ENCODE data around the gene NUFIP1. TPM values are rescaled to one million over a fixed set of nuclear protein-coding genes. Genes with fewer than 3 reads are reported as not detected.
A peak's percentile ranks its signal among the peaks of the same experiment; 100 is the strongest.

Gene NUFIP1
- total RNA-seq (2021) (6.7 and 7.3 TPM in 2 replicates), Bru-seq, nascent RNA (percentile 82 among the genes with signal in this experiment), BruChase-seq, experiment 1, labeled RNA remaining after a 2-hour chase (percentile 63 among the genes with signal in this experiment), BruChase-seq, experiment 2, labeled RNA remaining after a 6-hour chase (percentile 59 among the genes with signal in this experiment)
- long read RNA-seq, transcript NUFIP1-201 (10 exons, 3,492 nt): major isoform, 16 of 20 reads
- long read RNA-seq, partial matches to known transcripts: 1 of 20 reads
- long read RNA-seq, other reads (novel, unspliced or antisense): 3 of 20 reads

GRCh38 chr13:44989071-44989889 lies at the start of gene NUFIP1, which contains the start of gene GPALPP1:
Gene NUFIP1, minus strand, starts transcription at chr13:44989471. Its CDS starts 35 bp downstream, at chr13:44989436.
Gene GPALPP1, plus strand, starts transcription at chr13:44989538. Its CDS starts 117 bp downstream, at chr13:44989655.
- BruUV-seq (replicated peaks): no TSS peak
- intact Hi-C loops (cut with micrococcal nuclease; ENCODE audit: unreplicated experiment): loop anchor here (5.0 kb wide), 1 partner anchor 318 kb away; no protein-coding TSS in a partner anchor
- peaks cover 95% of the 10 kb centered on the region for H3K79me2 ChIP-seq (ENCODE audit: low read depth)
- ChIA-PET CTCF (no interaction called here), POLR2A (ENCODE audit: unreplicated experiment) (no interaction called here)
- no peaks in the 10 kb centered on the region for H3K27me3 ChIP-seq (ENCODE audit: insufficient read depth, low read depth)
- TF ChIP-seq CTCF (conservative IDR thresholded peaks at IDR 0.05): peak; percentile 32; the same call in 1 of the 2 replicates
- no peak for TF ChIP-seq EZH2 (IDR thresholded peaks at IDR 0.05; ENCODE audit: low read depth)
- H3K4me2 ChIP-seq: peak within 1 kb of the TSS; percentile 92
- H3K27ac ChIP-seq: peak within 1 kb of the TSS; percentile 73
- no peaks in the 10 kb centered on the region for H3K9me2 ChIP-seq (ENCODE audit: insufficient read depth)
- H2AFZ ChIP-seq: peak within 1 kb of the TSS; percentile 88
- H3K36me3 ChIP-seq (ENCODE audit: low read depth): peaks cover 15% of the 10 kb centered on the region; the same call in 1 of the 2 replicates
- H3K4me3 ChIP-seq: peak within 1 kb of the TSS; percentile 97
- H4K20me1 ChIP-seq (ENCODE audit: insufficient read depth): peaks cover 18% of the 10 kb centered on the region; the same call in 1 of the 2 replicates
- peak; percentile 84 to 92 for DNase-seq
- H3K4me1 ChIP-seq (replicated peaks; ENCODE audit: insufficient read depth): peaks cover 18% of the 10 kb centered on the region
- H3K9me3 ChIP-seq (ENCODE audit: insufficient read depth, low read depth): no peaks in the 10 kb centered on the region
- H3F3A ChIP-seq (ENCODE audit: insufficient read depth, low read depth): peaks cover 5% of the 10 kb centered on the region; the same call in 1 of the 2 replicates

DNA sequence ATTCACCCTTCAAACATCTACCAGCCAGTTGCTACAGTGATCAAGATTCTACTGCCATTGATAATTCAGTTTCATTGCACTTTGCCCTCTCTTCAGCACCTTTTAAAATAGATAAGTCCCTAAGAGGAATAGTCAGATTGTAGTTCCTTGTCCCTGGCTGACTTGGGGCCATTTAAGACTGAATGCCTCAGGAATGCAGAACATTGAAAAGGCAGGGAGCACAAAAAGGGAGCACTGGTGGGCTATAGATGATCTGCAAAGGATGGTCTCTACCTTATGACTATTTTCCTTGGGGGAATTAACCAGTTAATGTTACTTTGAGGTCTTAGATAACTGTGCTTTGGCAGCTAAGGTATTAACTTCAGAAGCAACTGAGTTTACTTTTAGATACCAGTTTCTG lies 46.9 kb upstream of the NUFIP1 start:
- DNase-seq: no peak
- Histone ChIP-seq H3K4me3 (no peak overlapping the region), H3K9me3 (ENCODE audit: insufficient read depth, low read depth) (no peaks in the 10 kb centered on the region), H4K20me1 (ENCODE audit: insufficient read depth) (no peaks in the 10 kb centered on the region), H3K9me2 (ENCODE audit: insufficient read depth) (no peaks in the 10 kb centered on the region), H3K4me1 (replicated peaks; ENCODE audit: insufficient read depth) (no peaks in the 10 kb centered on the region), H3K4me2 (no peak overlapping the region), H3F3A (ENCODE audit: insufficient read depth, low read depth) (no peaks in the 10 kb centered on the region), H3K27ac (no peak overlapping the region), H3K27me3 (ENCODE audit: insufficient read depth, low read depth) (no peaks in the 10 kb centered on the region), H3K36me3 (ENCODE audit: low read depth) (no peaks in the 10 kb centered on the region), H2AFZ (no peak overlapping the region), H3K79me2 (ENCODE audit: low read depth) (no peaks in the 10 kb centered on the region)
- no peak for TF ChIP-seq CTCF (conservative IDR thresholded peaks at IDR 0.05)
- no peak for TF ChIP-seq EZH2 (IDR thresholded peaks at IDR 0.05; ENCODE audit: low read depth)
- POLR2A ChIA-PET (ENCODE audit: unreplicated experiment): no interaction called here
- CTCF ChIA-PET: no interaction called here
- no TSS peak for BruUV-seq (replicated peaks)
- intact Hi-C loops (cut with micrococcal nuclease; ENCODE audit: unreplicated experiment): no loop called here

GRCh38 chr13:45034342-45034741 lies 45.1 kb upstream of the NUFIP1 start:
- CTCF ChIA-PET: interaction anchor here (0.6 kb wide), 1 partner anchor 22 kb away, joined by 4 read pairs; no protein-coding TSS in a partner anchor
- Histone ChIP-seq H4K20me1 (ENCODE audit: insufficient read depth) (no peaks in the 10 kb centered on the region), H3K79me2 (ENCODE audit: low read depth) (no peaks in the 10 kb centered on the region), H3K4me3 (no peak overlapping the region), H3K27ac (no peak overlapping the region), H3K4me2 (no peak overlapping the region), H3K27me3 (ENCODE audit: insufficient read depth, low read depth) (no peaks in the 10 kb centered on the region), H3F3A (ENCODE audit: insufficient read depth, low read depth) (no peaks in the 10 kb centered on the region), H3K9me2 (ENCODE audit: insufficient read depth) (no peaks in the 10 kb centered on the region), H3K36me3 (ENCODE audit: low read depth) (no peaks in the 10 kb centered on the region; the same call in 1 of the 2 replicates), H2AFZ (no peak overlapping the region), H3K9me3 (ENCODE audit: insufficient read depth, low read depth) (no peaks in the 10 kb centered on the region), H3K4me1 (replicated peaks; ENCODE audit: insufficient read depth) (no peaks in the 10 kb centered on the region)
- no peak for DNase-seq
- POLR2A ChIA-PET (ENCODE audit: unreplicated experiment): interaction anchor here (0.6 kb wide), 1 partner anchor 417 kb away, joined by 3 read pairs; no protein-coding TSS in a partner anchor
- intact Hi-C loops (cut with micrococcal nuclease; ENCODE audit: unreplicated experiment): no loop called here
- BruUV-seq (replicated peaks): no TSS peak
- TF ChIP-seq EZH2 (IDR thresholded peaks at IDR 0.05; ENCODE audit: low read depth) (no peak), CTCF (conservative IDR thresholded peaks at IDR 0.05) (no peak)
